Stimulated activated naive CD8-positive, alpha-beta T cell treated with anti-CD3 and anti-CD28 coated beads, Interleukin-15, Interleukin-2, amounts not matched to agents 100 U/mL and 50 U/mL, for 24 hours (primary cell): ENCODE data around the gene BEND6.

ENCODE experiments used
- ATAC-seq: fragments of 150-1000 bp; cut with Tn5 transposase; one replicate; pipeline ENCODE4 v1.10.0; 2021
- DNase-seq: peaks from one replicate; pipeline ENCODE4 v3.0.0; 2021

Gene BEND6

DNA sequence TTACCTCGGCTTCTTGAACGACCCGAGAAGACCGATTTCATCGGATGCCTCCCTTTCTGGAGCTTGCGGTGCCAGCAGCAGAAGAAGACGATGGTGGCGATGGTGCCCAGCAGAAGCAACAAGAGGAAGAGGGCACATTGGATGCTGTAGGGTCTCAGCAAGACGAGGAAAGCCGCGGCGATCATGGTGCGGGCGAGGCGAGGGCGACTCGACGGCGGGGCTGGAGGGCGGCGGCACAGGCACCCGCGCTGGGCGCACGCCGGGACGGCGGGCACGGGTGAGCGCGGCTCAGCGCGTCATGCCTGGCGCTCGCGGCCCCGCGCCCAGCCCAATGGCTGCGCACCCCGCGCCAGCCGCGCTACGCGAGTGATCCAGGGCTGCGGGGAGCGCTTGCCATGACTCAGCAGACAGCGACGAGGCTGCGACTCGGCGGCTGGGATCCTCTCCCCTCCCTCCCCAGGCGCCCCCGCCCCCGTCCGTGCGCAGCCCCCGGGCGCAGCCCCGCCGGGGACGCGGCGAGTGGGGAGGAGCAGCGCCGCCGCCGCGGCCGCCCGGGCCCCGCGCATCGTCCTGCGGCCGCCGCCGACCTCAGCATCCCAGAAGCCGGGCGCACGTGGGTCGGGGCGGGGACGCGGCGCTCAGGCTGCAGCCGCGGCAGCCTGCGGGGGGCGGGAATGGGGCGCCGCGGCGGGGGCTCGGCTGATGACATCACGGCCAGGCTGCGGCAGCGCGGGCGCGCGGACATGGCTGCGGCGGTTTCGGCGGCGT is at the start of gene BEND6:
TSS of gene BEND6 (plus strand) at position 705 of the 768 bp plus-strand sequence. CDS start 26,704 bp downstream, outside the sequence.
- DNase-seq (peak; percentile 29), ATAC-seq (peak; percentile 46)

GRCh38 chr6:56905378-56905777 is 49.5 kb upstream of the BEND6 start:
- ATAC-seq (no peak), DNase-seq (no peak)

GRCh38 chr6:56906752-56907151 is 48.2 kb upstream of the BEND6 start:
- no peak for DNase-seq
- no peak for ATAC-seq

DNA sequence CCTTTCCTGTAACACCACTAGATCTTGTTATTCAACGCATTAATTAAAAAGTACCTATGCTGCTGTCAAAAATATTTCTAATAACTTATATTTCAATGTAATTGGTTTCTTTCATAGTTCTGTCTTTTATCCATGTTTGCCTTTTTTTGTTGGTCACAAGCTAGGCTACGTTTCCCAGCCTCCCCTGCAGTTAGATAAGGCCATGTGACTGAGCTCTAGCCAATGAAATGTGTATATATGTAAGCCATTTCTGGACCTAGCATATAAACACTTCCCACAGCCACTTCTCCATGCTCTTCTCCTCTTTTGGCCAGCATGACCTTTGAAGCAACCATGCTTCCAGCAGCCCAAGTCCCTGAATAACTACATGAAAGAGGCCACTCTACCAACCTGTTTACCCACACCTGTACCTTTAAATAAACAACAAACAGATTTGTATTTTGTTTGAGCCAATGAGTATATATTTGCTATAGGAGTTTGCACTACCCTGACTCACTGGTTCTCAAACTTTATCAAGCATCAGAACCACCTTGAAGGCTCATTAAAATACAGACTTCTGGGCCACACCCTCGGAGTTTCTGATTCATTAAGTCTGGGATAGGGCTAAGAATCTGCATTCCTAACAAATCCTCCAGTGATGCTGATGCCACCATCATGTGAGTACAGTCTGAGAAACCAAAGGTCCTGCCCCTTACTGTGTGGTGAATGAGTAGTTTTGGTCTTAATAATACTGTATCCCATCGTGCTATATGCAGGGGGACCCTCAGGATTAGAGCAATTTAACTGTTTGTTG is 45.6 kb upstream of the BEND6 start:
- no peak for ATAC-seq
- DNase-seq: no peak

DNA sequence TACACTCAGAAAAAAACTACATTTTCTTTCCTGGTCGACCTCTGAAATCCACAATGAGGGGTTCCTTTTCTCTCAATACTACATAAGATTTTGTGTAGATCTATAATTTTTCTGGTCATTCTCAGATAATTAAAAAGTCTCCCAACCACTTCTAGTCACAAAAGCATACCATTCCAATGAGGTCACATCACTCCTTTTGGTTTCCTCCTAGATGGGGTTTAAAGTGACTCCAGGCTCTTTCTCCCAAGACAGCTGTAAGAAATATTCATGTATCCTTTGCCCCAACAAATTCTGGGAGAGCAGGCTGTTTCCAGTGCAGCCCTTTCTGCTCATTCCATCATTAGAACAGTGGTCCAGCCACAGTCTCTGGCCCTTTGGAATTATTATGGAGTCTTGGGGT is 43.1 kb upstream of the BEND6 start:
- ATAC-seq (no peak), DNase-seq (no peak)

DNA sequence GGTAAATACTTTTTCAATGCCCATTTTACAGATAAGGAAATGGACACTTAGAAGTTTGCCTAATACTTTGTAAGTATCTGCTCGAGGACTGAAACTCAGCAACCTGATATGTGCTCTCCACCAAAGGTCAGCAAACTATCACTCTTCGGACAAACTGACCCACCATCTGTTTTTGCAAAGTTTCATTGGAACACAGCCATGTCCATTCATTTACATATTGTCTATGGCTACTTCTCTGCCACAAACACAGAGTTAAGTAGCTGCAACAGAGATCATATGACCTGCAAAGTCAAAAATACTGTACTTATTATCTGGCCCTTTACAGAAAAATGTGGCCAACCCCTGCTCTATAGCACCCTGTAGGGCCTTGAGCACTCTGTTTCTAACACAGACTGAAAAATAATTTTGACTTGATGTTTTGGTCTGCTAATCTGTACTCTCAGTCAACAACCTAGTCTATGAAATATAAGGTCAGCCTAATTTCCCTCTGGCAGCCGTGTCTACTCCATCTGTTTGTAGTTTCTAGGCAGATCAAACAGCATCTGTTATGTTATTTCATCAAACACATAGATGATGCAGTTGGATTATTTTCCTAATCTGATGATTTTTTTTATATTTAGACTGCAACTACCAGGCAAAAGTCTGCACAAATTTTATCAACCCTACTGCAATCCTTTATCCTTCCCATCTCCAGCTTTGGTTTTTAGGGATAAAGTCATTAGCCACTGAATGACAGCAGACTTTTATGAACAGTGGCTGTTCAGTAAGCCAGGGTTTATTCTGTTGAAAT is 41.4 kb upstream of the BEND6 start:
- no peak for ATAC-seq
- DNase-seq: no peak

- DNase-seq: no peak
These were observed 39.9 kb upstream of the BEND6 start for GRCh38 chr6:56914798-56915658.

GRCh38 chr6:56915832-56916231 is 39.1 kb upstream of the BEND6 start:
- DNase-seq (no peak), ATAC-seq (no peak)

More at GRCh38 chr6:56914798-56915658, 39.9 kb upstream of the BEND6 start:
- no peak for ATAC-seq

DNA sequence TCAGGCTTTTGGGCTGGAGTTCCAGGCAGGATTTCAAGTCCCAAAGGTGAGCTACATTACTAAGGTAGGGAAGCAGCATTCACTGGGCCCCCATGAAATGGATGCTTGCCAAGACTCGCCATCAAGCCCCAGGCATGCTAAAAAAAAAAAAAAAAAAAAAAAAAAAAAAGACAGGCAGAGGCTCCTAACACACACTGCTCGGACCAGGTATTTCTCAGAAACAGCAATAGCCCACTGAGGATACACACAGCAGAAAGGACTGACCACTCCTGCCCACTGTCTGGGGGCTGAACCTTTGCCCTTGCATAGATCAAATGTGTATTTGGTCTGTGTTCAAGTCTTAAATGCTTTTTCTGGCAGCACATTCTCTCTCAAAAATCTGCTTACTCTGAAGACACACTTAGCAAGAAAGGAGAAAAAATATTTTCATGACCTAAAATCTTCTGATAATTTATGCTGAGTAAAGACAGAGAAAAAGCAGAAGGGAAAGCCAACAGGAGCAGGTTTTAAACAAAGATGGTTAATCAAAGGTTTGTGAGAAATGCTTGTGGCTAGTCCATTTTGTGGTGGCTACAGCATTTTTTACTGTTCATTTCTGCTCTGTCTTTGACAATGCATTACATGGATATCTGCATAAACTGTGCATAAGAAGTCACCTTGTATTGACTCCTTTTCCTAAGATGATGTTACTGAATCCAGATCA is 37.9 kb upstream of the BEND6 start:
- ATAC-seq: no peak
- no peak for DNase-seq

- no peak for DNase-seq
- ATAC-seq: no peak
These were observed 32.3 kb upstream of the BEND6 start for GRCh38 chr6:56922645-56923044.

GRCh38 chr6:56923565-56923964 is 31.3 kb upstream of the BEND6 start:
- DNase-seq (no peak), ATAC-seq (no peak)

DNA sequence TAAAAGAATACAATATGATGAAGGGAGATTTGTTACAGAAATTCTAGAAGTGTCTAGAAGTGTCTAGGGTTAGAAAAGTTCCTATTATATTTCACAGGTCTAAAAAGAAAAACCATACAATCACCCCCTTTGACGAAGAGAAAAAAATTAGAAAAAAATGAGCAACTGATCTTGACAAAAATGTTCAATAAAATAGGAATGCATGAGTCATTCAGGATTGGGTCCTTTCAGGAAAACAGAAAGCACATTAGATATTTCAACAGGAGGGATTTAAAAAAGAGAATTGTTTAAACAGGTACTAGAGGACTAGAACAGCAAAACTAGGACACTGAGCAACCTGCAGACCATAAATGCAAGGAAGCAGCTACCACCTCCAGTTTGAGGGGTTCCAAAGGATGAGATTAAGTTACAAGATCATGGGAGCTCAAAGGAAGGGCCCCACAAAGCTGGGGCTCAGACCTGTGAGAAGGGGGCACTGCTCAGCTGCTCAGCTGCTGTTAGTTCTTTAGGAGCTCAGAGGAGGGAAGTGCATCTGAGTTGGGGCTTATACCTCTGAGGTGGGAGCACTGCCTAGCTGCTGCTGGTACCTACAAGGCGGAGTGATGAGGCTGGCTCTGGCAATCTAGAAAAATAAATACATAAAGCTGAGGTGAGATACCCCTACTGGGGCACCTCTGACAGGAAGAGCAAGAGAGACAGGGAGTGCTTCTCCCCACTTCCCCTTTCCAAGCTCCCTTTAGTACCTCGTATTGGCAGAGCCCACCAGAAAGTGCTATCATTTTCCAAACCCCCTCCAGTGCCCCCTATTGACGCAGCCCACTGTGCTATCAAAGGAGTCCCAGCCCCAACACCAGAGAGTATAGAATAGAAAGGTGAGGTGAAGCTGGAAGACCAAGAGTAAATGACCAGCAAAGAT is 27.1 kb upstream of the BEND6 start:
- DNase-seq (no peak), ATAC-seq (no peak)

- DNase-seq: no peak
- no peak for ATAC-seq
These were observed 24.1 kb upstream of the BEND6 start for GRCh38 chr6:56930846-56931245.

DNA sequence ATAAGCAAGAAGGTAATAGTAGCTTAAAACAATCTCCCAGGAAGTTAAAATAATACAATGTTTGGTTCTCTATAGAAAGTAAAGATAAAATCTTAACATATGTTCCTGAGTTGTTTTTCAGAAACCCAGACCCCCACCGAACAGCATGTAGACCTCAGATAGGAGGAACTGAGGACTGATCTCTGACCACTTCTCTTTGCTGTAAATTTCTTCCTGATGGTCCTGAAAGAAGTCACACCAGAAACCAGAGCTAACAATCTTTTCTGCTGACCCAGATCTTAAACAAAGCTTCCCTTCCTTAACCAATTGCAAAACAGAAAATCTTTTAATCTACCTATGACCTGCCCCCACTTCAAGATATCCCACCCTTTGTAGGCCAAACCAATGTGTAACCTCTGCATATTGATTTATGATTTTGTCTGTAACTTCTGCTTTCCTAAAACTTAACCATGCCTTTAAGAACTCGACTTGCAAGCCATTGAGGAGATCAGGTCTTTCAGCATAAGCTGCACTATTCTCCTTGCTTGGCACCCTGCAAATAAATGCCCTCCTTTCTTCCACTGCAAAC is 21.9 kb upstream of the BEND6 start:
- DNase-seq: no peak
- no peak for ATAC-seq

DNA sequence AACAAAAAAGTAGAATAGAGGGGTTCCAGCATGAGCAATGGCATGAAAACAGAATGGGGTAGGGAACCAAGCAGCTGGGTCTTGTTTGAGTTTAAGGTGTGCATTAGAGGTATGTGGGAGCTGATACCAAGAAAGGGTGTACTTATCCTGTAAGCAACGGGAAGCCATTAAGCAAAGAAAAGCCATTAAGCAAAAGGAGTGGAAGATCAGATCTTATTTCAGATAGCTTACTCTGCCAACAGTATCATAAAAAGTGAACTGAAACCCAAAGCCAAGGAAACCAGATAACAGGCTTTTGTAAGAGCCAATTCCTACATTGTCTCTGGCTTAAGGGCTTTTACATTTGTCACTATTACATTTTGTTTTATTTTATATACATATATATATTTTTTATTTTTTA is 21.3 kb upstream of the BEND6 start:
- no peak for ATAC-seq
- no peak for DNase-seq

DNA sequence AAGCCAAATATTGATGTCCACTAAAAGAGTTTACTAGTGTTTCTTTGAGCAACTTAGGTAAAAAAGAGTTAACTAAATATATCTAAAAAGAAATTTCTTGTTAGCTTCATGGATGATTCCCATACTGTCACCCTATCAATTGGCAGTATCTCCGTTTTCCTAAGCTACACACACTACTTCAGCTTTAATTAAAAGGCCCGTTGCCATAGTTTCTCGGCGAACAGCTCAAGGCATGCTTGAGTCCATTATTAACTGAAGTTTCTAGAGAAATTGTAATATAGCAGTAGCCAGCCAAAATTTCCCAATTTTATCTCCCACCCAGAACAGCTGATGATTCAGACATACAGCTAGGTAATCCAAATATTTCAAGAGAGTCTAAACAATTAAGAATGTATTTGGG is 20.0 kb upstream of the BEND6 start:
- ATAC-seq: no peak
- no peak for DNase-seq

- DNase-seq (no peak), ATAC-seq (no peak)
These were observed 18.4 kb upstream of the BEND6 start for GRCh38 chr6:56936466-56936865.

DNA sequence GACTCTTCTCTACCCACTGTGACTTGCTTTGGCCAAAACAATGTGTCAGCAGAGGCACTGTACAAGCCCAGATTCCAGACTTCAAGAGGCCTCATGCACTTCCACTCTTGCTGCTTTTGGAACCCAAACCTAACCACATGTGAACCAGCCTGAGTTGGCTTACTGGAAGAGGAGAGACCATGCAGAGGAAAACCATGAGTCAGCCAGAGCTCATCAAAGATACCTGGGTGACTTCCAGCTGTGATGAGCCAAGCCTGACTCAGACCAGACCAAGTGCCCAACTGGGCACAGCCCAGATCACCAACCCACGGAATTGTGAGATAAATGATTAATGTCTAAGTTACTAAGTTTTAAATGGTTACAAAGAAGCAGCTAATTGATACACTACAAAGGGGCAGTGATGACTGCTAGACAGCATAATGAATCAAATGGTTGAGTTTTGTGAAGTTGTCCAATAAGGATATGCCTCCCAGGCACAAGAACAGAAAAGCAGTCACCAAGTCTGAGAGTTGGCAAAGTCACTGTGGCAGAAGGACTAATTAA is 16.2 kb upstream of the BEND6 start:
- ATAC-seq (peak; percentile 85), DNase-seq (peak; percentile 10)

DNA sequence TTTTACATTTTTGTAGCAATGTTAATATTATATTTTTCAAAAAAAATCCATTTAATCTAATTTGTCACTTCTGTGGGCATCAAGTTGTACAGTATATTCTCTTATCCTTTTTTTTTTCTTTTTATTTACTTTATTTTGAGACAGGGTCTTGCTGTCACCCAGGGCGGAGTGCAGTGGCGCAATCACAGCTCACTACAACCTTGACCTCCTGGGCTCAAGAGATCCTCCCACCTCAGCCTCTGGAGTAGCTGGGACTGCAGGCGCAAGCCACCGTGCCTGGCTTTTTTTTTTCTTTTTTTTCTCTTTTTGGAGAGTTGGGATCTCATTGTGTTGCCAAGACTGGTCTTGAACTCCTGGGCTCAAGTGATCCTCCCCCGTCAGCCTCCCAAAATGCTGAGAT is 14.4 kb upstream of the BEND6 start:
- ATAC-seq (no peak), DNase-seq (no peak)
